ENCODE results near the gene ATXN2L.

DNA sequence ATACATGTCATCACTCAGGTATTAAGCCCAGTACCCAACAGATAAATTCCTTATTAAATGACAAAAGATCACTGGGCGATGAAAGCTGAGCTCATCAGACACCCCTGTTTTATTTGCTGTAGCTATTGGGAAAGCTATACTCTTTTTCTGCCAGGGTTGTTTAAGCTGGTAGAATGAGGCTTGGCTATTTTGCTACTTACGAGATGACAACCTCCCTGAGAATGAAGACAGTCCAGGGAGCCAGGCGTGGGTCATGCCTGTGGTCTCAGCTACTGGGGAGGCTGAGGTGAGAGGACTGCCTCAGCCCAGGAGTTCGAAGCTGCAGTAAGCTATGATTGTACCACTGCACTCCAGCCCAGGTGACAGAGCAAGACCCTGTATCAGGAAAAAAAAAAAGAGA is 36.5 kb downstream of the ATXN2L start:
- TF ChIP-seq, protein P1, sequence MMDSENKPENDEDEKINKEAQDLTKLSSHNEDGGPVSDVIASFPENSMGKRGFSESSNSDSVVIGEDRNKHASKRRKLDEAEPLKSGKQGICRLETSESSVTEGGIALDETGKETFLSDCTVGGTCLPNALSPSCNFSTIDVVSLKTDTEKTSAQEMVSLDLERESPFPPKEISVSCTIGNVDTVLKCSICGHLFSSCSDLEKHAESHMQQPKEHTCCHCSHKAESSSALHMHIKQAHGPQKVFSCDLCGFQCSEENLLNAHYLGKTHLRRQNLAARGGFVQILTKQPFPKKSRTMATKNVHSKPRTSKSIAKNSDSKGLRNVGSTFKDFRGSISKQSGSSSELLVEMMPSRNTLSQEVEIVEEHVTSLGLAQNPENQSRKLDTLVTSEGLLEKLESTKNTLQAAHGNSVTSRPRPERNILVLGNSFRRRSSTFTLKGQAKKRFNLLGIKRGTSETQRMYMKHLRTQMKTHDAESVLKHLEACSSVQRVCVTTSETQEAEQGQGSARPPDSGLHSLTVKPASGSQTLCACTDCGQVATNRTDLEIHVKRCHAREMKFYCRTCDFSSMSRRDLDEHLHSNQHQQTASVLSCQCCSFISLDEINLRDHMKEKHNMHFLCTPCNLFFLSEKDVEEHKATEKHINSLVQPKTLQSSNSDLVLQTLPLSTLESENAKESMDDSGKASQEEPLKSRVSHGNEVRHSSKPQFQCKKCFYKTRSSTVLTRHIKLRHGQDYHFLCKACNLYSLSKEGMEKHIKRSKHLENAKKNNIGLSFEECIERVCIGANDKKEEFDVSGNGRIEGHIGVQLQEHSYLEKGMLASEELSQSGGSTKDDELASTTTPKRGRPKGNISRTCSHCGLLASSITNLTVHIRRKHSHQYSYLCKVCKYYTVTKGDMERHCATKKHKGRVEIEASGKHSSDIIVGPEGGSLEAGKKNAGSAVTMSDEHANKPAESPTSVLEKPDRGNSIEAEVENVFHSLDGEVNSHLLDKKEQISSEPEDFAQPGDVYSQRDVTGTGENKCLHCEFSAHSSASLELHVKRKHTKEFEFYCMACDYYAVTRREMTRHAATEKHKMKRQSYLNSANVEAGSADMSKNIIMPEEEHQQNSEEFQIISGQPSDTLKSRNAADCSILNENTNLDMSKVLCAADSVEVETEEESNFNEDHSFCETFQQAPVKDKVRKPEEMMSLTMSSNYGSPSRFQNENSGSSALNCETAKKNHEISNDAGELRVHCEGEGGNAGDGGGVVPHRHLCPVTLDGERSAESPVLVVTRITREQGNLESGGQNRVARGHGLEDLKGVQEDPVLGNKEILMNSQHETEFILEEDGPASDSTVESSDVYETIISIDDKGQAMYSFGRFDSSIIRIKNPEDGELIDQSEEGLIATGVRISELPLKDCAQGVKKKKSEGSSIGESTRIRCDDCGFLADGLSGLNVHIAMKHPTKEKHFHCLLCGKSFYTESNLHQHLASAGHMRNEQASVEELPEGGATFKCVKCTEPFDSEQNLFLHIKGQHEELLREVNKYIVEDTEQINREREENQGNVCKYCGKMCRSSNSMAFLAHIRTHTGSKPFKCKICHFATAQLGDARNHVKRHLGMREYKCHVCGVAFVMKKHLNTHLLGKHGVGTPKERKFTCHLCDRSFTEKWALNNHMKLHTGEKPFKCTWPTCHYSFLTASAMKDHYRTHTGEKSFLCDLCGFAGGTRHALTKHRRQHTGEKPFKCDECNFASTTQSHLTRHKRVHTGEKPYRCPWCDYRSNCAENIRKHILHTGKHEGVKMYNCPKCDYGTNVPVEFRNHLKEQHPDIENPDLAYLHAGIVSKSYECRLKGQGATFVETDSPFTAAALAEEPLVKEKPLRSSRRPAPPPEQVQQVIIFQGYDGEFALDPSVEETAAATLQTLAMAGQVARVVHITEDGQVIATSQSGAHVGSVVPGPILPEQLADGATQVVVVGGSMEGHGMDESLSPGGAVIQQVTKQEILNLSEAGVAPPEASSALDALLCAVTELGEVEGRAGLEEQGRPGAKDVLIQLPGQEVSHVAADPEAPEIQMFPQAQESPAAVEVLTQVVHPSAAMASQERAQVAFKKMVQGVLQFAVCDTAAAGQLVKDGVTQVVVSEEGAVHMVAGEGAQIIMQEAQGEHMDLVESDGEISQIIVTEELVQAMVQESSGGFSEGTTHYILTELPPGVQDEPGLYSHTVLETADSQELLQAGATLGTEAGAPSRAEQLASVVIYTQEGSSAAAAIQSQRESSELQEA (CRISPR knock-in tag; IDR thresholded peaks at IDR 0.05; ENCODE audit: not compliant biosample characterization) = no peak
- no peak for TF ChIP-seq ZNF383 (CRISPR knock-in tag; IDR thresholded peaks at IDR 0.05; ENCODE audit: borderline replicate concordance)
- TF ChIP-seq ZNF143 (CRISPR knock-in tag; IDR thresholded peaks at IDR 0.05) = no peak
- no peak for TF ChIP-seq ZNF724P (CRISPR knock-in tag; IDR thresholded peaks at IDR 0.05; ENCODE audit: borderline replicate concordance)
- TF ChIP-seq, protein P2, sequence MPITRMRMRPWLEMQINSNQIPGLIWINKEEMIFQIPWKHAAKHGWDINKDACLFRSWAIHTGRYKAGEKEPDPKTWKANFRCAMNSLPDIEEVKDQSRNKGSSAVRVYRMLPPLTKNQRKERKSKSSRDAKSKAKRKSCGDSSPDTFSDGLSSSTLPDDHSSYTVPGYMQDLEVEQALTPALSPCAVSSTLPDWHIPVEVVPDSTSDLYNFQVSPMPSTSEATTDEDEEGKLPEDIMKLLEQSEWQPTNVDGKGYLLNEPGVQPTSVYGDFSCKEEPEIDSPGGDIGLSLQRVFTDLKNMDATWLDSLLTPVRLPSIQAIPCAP (CRISPR knock-in tag; IDR thresholded peaks at IDR 0.05; ENCODE audit: low read depth) = no peak
- TF ChIP-seq, protein P3, sequence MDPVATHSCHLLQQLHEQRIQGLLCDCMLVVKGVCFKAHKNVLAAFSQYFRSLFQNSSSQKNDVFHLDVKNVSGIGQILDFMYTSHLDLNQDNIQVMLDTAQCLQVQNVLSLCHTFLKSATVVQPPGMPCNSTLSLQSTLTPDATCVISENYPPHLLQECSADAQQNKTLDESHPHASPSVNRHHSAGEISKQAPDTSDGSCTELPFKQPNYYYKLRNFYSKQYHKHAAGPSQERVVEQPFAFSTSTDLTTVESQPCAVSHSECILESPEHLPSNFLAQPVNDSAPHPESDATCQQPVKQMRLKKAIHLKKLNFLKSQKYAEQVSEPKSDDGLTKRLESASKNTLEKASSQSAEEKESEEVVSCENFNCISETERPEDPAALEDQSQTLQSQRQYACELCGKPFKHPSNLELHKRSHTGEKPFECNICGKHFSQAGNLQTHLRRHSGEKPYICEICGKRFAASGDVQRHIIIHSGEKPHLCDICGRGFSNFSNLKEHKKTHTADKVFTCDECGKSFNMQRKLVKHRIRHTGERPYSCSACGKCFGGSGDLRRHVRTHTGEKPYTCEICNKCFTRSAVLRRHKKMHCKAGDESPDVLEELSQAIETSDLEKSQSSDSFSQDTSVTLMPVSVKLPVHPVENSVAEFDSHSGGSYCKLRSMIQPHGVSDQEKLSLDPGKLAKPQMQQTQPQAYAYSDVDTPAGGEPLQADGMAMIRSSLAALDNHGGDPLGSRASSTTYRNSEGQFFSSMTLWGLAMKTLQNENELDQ (CRISPR knock-in tag; IDR thresholded peaks at IDR 0.05; ENCODE audit: borderline replicate concordance) = no peak
